GM23248 (cell line): ENCODE data around the gene PEX5.

Experiments
- EZH2 ChIP-seq: fragments of 200-600 bp; sonication (generic); IDR thresholded peaks from 2 replicates; pipeline ENCODE4 v1.6.1; 2018; ENCODE audit warnings: antibody characterized with exemption, mild to moderate bottlenecking; ENCODE audit not compliant: insufficient read depth, poor library complexity, severe bottlenecking
- EZH2phosphoT487 ChIP-seq: fragments of 200-600 bp; sonication (generic); IDR thresholded peaks from 2 replicates; pipeline ENCODE4 v1.6.1; 2018; ENCODE audit warnings: antibody characterized with exemption, moderate library complexity, mild to moderate bottlenecking, low read depth; ENCODE audit not compliant: insufficient read depth

GRCh38 chr12:7161327-7161726 lies 28.2 kb upstream of the PEX5 start:
- TF ChIP-seq EZH2 (no peak), EZH2phosphoT487 (no peak)
